Measurements from ENCODE around the gene VPS51.

The VPS51 gene

GRCh38 chr11:65083834-65084597, 12.0 kb upstream of the VPS51 start, which contains the start of the genes CDCA5 and ZFPL1:
CDCA5 (minus strand) TSS chr11:65084040; CDS start chr11:65083978, 62 bp downstream.
ZFPL1 (plus strand) TSS chr11:65084222; CDS start chr11:65084699, 477 bp downstream.
- H3K4me3 ChIP-seq (ENCODE audit: low read depth, low read length), result peak within 1 kb of the TSS; percentile 92
- DNase-seq (ENCODE audit: low read depth), result peak; percentile 85
- TF ChIP-seq, protein P1, sequence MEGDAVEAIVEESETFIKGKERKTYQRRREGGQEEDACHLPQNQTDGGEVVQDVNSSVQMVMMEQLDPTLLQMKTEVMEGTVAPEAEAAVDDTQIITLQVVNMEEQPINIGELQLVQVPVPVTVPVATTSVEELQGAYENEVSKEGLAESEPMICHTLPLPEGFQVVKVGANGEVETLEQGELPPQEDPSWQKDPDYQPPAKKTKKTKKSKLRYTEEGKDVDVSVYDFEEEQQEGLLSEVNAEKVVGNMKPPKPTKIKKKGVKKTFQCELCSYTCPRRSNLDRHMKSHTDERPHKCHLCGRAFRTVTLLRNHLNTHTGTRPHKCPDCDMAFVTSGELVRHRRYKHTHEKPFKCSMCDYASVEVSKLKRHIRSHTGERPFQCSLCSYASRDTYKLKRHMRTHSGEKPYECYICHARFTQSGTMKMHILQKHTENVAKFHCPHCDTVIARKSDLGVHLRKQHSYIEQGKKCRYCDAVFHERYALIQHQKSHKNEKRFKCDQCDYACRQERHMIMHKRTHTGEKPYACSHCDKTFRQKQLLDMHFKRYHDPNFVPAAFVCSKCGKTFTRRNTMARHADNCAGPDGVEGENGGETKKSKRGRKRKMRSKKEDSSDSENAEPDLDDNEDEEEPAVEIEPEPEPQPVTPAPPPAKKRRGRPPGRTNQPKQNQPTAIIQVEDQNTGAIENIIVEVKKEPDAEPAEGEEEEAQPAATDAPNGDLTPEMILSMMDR (IDR thresholded peaks at IDR 0.05; ENCODE audit: low read depth, low read length, missing control alignments), result no peak

DNA sequence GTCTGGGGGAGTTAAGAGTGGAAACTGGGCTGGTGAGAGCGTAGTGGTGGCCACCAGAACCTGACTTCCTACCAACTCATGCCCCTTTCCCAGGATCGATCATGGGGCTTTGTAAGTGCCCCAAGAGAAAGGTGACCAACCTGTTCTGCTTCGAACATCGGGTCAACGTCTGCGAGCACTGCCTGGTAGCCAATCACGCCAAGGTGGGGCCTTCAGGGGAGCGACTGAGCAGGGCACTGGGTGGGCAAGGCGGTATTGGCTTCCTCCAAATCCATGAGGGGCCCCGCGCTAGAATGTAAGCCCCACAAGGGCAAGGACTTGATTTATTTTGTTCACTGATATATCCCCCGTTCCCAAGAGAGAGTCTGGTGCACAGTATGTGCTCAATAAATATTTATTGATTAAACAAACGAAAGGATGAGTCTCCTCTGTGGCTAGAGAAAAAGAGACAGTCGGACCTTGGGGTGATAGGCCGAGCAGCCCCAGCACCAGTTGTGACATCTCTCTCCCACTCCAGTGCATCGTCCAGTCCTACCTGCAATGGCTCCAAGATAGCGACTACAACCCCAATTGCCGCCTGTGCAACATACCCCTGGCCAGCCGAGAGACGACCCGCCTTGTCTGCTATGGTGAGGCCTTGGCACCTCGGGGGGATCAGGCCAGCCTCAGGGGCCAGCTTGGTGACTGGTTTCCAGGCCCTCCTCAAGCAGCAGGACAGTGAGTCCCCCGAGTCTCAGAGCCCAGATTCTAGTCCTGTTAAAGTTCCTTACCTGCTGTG, 11.2 kb upstream of the VPS51 start:
- DNase-seq (ENCODE audit: low read depth), result no peak
- peak overlapping the region; percentile 92 for H3K4me3 ChIP-seq (ENCODE audit: low read depth, low read length)
- TF ChIP-seq, protein P1 (IDR thresholded peaks at IDR 0.05; ENCODE audit: low read depth, low read length, missing control alignments), result no peak

GRCh38 chr11:65085446-65085845, 10.6 kb upstream of the VPS51 start:
- H3K4me3 ChIP-seq (ENCODE audit: low read depth, low read length), result no peak overlapping the region; the same call in 1 of the 2 replicates

DNA sequence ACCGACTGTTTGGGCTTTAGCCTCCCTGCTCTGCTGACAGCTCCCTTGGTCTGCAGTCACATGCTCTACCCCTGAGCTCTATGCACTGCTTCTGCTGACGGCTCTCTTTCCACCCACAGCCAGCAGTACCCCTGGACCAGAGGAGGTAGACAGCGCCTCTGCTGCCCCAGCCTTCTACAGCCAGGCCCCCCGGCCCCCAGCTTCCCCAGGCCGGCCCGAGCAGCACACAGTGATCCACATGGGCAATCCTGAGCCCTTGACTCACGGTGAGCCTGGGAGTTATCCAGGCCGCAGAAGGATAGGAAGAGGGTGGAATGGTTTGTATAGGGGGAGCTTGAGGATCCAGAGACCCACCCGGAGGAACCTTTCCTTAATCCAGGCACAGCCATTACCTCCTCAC, 9.2 kb upstream of the VPS51 start:
- TF ChIP-seq, protein P1 (IDR thresholded peaks at IDR 0.05; ENCODE audit: low read depth, low read length, missing control alignments), result no peak
- DNase-seq (ENCODE audit: low read depth), result no peak
- H3K4me3 ChIP-seq (ENCODE audit: low read depth, low read length), result no peak overlapping the region

More at GRCh38 chr11:65085446-65085845, 10.6 kb upstream of the VPS51 start:
- DNase-seq (ENCODE audit: low read depth), result no peak
- TF ChIP-seq, protein P1 (IDR thresholded peaks at IDR 0.05; ENCODE audit: low read depth, low read length, missing control alignments), result no peak

DNA sequence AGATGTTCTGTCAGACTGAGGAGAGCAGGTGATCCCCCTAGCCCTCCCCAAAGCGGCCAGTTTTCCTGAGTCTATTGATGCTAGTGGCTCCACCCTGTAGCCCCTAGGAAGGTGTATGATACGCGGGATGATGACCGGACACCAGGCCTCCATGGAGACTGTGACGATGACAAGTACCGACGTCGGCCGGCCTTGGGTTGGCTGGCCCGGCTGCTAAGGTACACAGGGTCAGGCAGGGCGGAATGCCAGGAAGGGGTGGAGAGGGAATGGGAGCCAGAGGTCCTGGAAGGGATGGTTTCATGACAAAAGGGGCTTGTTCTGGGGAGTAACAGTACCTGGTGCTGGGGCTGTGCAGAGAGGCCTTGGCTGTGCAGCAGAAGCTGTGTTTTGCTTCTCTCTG, 8.8 kb upstream of the VPS51 start:
- TF ChIP-seq, protein P1 (IDR thresholded peaks at IDR 0.05; ENCODE audit: low read depth, low read length, missing control alignments), result no peak
- no peak overlapping the region for H3K4me3 ChIP-seq (ENCODE audit: low read depth, low read length)
- DNase-seq (ENCODE audit: low read depth), result no peak

- DNase-seq (ENCODE audit: low read depth), result no peak
- no peak overlapping the region for H3K4me3 ChIP-seq (ENCODE audit: low read depth, low read length)
- TF ChIP-seq, protein P1 (IDR thresholded peaks at IDR 0.05; ENCODE audit: low read depth, low read length, missing control alignments), result no peak
These were observed 8.2 kb upstream of the VPS51 start for GRCh38 chr11:65087827-65088226.
